CD4-positive, alpha-beta T cell treated with Interleukin-2 at 100 ng/mL for 4 hours (primary cell): ENCODE measurements around the gene ZNF658.
A peak's percentile ranks its signal among the peaks of the same experiment; 100 is the strongest.
"Not testable (repeated sequence)": the region's sequence is repeated elsewhere in the genome, so short reads cannot be mapped to it uniquely, and the experiment has no call there.

Source experiments
- DNase-seq: peaks from one replicate; pipeline ENCODE4 v3.0.0-alpha.2; 2020; ENCODE audit warnings: low spot score

ZNF658 gene

GRCh38 chr9:66900490-66901131 lies at the start of gene ZNF658:
Gene ZNF658 (plus strand): TSS chr9:66900725. CDS start chr9:66903562, 2,837 bp downstream.
- peak; percentile 78 for DNase-seq

GRCh38 chr9:66861732-66862131 lies 38.8 kb upstream of the ZNF658 start:
- DNase-seq: not testable (repeated sequence)

- DNase-seq: not testable (repeated sequence)
Observed at GRCh38 chr9:66868660-66869059, 31.9 kb upstream of the ZNF658 start.

- DNase-seq: not testable (repeated sequence)
Observed at GRCh38 chr9:66880605-66881004, 19.9 kb upstream of the ZNF658 start.

GRCh38 chr9:66881847-66882246 lies 18.7 kb upstream of the ZNF658 start:
- not testable (repeated sequence) for DNase-seq

- DNase-seq: not testable (repeated sequence)
Observed at GRCh38 chr9:66890334-66890733, 10.2 kb upstream of the ZNF658 start.

- DNase-seq: not testable (repeated sequence)
Observed at GRCh38 chr9:66901141-66901540, 616 bp downstream of the ZNF658 start.

GRCh38 chr9:66909560-66909959 lies 9.0 kb downstream of the ZNF658 start:
- DNase-seq: not testable (repeated sequence)

- not testable (repeated sequence) for DNase-seq
Observed at GRCh38 chr9:66920072-66920471, 19.5 kb downstream of the ZNF658 start.

- DNase-seq: not testable (repeated sequence)
Observed at GRCh38 chr9:66936194-66936870, 35.8 kb downstream of the ZNF658 start.

GRCh38 chr9:66937662-66938061 lies 37.1 kb downstream of the ZNF658 start:
- DNase-seq: not testable (repeated sequence)

- DNase-seq: not testable (repeated sequence)
Observed at GRCh38 chr9:66938322-66938721, 37.8 kb downstream of the ZNF658 start.

GRCh38 chr9:66939878-66940830 lies 39.6 kb downstream of the ZNF658 start:
- not testable (repeated sequence) for DNase-seq

GRCh38 chr9:66942400-66943155 lies 42.1 kb downstream of the ZNF658 start:
- DNase-seq: not testable (repeated sequence)

GRCh38 chr9:66952576-66952975 lies 52.1 kb downstream of the ZNF658 start:
- not testable (repeated sequence) for DNase-seq
